Measurements from ENCODE around the gene SLC26A1. TPM values are rescaled to one million over a fixed set of nuclear protein-coding genes. Genes with fewer than 3 reads are reported as not detected.

The SLC26A1 gene
- total RNA-seq, 4 donors from 2014 or later = 0.09 to 0.12 TPM; not detected in 2

DNA sequence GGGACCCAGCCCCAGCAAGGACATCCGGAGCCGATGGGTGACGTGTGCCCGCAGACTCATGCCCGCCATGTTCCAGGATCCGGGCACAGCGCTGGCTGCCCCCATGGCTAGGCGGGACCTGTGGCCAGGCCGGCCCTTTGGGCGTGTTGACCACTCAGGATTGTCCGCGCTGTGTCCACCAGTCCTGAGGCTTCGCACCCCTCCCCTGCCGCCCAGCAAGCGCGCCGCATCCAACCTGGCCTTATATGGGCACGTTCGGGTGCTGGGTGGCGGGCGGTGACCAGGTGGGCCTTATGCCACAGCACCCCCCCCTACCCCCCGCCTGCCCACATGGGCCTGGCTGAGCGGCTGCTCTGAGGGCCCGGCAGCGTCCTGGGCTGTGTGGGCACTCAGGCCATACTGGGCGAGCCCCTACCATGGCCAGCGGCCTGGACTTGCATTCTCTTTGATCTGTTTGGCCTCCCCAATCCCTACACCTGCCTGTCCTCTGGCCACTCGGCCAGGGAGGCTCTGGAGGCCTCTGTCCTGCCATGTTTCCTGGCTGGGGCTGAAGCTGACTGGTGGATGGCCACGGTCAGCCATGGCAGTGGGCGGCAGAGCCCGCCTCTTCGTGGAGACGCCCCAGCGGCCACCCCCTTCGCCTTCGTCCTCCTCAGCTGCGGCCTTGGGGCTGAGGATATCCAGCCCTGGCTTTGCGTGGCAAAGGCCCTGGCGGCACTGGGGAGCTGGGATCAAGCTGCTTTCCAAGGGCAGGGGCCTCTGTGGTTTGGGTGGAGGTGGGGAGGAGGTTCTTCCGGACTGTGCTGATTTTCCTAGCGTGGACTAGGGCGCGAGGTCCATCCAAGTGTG, 20.2 kb upstream of the SLC26A1 start:
- DNase-seq (ENCODE audit: low spot score) (no peak), ATAC-seq (ENCODE audit: low FRiP score) (no peak)
- TF ChIP-seq, protein P1, sequence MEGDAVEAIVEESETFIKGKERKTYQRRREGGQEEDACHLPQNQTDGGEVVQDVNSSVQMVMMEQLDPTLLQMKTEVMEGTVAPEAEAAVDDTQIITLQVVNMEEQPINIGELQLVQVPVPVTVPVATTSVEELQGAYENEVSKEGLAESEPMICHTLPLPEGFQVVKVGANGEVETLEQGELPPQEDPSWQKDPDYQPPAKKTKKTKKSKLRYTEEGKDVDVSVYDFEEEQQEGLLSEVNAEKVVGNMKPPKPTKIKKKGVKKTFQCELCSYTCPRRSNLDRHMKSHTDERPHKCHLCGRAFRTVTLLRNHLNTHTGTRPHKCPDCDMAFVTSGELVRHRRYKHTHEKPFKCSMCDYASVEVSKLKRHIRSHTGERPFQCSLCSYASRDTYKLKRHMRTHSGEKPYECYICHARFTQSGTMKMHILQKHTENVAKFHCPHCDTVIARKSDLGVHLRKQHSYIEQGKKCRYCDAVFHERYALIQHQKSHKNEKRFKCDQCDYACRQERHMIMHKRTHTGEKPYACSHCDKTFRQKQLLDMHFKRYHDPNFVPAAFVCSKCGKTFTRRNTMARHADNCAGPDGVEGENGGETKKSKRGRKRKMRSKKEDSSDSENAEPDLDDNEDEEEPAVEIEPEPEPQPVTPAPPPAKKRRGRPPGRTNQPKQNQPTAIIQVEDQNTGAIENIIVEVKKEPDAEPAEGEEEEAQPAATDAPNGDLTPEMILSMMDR (IDR thresholded peaks at IDR 0.05) = no peak

DNA sequence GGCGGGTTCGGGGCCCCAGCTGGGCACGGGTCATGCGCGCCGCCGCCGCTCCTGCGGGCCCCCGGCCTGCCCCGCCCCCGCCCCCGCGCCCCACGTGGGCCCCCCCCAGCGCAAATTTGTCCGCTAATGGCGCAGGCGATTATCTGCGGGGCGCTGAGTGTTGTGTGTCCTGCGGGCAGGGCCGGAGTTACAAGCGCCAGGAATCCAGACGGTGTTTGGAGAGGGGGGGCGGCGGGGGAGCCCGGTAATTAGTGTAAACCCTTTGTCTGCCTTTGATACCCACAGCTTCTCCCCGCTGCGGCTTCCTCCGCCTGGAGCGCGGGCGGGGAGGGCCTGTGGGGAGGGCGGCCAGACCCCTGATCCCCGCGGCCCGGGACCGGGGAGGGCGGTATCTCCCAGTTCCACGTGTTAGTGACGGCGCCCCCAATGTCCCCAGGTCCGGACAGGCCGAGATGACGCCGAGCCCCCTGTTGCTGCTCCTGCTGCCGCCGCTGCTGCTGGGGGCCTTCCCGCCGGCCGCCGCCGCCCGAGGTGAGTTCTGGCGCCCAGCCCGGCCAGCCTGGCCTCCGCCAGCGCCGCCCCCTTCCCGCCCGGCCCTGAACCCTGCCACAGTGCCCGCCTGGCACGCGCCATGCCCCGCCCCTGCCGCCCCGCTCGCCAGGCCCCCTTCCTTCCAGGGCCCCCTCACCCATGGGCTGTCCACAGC, 19.0 kb upstream of the SLC26A1 start:
- ATAC-seq (ENCODE audit: low FRiP score) (no peak), DNase-seq (ENCODE audit: low spot score) (no peak)
- TF ChIP-seq, protein P1 (IDR thresholded peaks at IDR 0.05) = no peak

DNA sequence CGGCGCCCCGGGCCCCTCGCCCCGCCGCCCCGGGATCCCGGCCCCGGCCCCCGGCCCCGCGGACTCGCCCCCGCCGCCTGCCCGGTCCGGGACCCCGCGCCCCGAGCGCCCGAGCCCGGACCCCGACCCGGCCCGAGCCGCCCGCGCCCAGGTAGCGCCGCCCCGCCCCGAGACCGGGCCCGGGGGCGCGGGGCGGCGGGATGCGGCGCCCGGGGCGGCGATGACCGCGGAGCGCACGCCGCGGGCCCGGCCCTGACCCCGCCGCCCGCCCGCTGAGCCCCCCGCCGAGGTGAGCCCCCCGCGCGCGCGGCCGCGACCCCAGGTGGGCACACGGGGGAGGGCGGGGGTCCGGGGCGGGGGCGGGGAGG, 18.4 kb upstream of the SLC26A1 start:
- TF ChIP-seq, protein P1 (IDR thresholded peaks at IDR 0.05) = no peak
- DNase-seq (ENCODE audit: low spot score) (no peak), ATAC-seq (ENCODE audit: low FRiP score) (peak; percentile 0)

DNA sequence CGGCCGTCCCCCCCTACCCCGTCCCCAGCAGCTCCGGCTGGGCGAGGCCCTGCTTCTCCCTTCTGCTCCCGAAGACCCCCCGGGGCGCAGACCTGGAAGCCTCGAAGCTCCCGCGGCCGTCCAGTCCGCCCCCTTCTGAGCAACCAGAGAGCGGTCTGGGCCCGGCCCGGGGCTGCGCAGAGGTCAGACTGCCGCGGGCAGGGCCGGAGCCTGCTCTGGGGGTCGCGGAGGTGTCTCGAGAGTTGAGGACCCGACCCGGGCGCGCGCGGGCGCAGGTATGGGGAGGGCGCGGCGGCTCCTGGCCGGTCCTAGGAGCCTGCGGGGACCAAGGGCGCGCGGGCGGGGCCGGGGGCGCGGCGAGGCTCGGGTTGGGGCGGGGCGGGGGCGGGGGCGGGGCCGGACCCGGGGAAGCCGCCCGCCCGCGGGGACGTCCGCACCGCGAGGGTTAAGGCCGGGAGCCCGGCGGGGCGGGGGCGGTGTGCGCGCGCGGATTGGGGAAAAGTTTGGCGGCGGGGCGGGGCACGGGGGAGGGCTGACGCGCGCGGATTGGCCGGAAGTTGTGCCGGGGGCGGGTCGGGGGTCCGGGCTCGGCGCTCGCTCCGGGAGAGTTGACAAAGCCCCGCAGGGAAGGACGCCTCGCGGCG, 17.9 kb upstream of the SLC26A1 start, which contains the start of gene FGFRL1:
TSS of gene FGFRL1 (plus strand) at position 605 of the 644 bp plus-strand sequence. CDS start 860 bp downstream, outside the sequence.
- TF ChIP-seq, protein P1 (IDR thresholded peaks at IDR 0.05) = no peak
- ATAC-seq (ENCODE audit: low FRiP score) (peak; percentile 55), DNase-seq (ENCODE audit: low spot score) (peak; percentile 82)

DNA sequence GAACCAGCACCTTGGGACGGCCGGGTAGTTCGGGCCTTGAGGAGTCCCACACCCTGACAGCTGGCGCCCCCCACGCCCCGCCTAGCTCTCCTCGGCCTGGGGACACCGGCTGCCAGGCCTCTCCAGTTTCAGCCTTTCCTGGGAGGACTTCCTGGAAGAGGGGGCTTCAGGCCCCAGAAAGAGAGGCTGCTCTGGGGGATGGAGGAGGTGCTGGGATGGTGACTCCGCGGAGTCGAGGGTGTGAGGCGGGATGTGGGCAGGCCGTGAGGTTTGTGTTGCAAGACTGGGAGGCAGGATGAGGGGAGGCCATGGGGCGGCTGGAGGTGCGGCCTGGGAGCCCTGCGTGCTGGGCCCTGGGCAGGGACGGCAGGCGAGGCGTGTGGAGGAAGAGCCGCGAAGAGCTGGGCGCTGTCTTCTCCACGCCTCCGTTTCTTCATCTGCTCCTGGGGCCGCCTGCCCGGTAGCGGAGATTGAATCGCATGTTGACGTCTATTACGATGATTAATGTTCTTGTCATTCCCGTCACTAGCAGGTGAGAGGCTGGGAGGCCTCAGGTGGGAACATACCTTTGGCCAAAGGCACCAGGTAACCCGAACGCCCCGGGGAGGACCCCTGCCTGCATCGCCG, 17.3 kb upstream of the SLC26A1 start:
- DNase-seq (ENCODE audit: low spot score) = peak; percentile 61
- peak; percentile 64 for ATAC-seq (ENCODE audit: low FRiP score)
- TF ChIP-seq, protein P1 (IDR thresholded peaks at IDR 0.05) = no peak

DNA sequence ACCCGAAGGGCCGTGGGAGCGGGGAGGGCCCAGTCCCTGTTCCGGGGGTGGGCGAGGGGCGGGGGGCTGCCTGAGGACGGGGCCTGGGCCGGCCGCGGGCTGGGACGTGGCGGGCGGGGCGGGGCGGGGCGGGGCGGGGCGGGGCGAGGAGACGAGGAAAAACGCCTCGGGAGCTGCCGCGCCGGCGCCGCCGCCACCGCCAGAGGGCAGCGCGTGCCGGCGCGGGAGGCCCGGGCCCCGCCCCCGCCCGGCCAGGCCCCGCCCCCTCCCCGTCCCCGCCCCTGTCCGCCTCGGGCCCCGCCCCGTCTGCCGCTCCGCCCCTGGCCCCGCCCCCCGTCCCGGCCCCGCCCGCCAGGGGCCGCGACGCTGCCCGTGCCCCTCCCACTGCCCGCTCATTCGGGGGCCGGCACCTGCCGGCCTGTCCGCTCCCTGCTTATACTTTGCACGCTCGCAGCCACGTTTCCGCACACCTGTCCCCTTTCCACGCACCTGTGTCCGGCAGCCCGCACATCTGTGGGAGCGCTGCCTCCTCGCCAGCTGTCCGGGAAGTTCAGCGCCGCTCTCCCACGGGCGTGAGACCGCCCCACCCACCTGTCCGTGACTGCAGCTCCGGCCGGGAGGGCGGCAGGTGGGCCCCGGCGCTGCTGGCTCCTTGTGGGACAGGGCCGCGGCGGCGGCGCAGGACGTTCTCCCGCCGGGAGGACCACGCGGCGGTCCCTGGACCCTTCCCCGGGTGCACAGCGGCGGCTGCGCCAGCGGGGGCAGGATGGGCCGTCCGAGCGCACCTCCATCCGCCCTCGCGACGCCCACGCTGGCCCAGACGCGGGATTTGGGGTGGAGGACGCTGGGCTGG, 16.6 kb upstream of the SLC26A1 start:
- ATAC-seq (ENCODE audit: low FRiP score) (peak; percentile 41), DNase-seq (ENCODE audit: low spot score) (no peak)
- TF ChIP-seq, protein P1 (IDR thresholded peaks at IDR 0.05) = no peak

Measured in omental fat pad (tissue), 4 donors.